ENCODE results near the gene ANKH. TPM values are rescaled to one million over a fixed set of nuclear protein-coding genes. Genes with fewer than 3 reads are reported as not detected.

ANKH gene
- polyA plus RNA-seq, 2 of the 4 experiments (the other 2 are of a cell fraction) = 11.7 to 17.3 TPM

DNA sequence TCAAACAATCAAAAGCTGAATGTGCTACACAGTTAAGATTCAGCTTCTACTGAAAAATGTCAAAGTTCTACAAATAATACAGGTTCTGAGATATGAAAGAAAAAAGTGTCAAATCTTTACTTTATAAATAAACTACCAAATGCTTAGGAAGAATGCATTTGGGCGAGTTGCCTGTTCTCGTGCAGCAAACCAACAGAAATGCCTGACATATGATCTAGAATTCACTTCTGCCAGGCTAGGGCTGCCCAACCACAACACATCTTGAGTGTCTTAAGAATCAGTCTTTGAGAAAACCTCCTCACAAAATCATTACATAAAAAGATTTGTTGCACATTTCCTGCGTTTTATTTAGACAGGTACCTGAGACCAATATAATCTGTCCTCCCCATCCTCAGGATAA, 42.2 kb downstream of the ANKH start (continued):
- TF ChIP-seq, protein P1, sequence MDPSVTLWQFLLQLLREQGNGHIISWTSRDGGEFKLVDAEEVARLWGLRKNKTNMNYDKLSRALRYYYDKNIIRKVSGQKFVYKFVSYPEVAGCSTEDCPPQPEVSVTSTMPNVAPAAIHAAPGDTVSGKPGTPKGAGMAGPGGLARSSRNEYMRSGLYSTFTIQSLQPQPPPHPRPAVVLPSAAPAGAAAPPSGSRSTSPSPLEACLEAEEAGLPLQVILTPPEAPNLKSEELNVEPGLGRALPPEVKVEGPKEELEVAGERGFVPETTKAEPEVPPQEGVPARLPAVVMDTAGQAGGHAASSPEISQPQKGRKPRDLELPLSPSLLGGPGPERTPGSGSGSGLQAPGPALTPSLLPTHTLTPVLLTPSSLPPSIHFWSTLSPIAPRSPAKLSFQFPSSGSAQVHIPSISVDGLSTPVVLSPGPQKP (IDR thresholded peaks at IDR 0.05; ENCODE audit: low read depth, low read length) = no peak
- TF ChIP-seq, protein P2, sequence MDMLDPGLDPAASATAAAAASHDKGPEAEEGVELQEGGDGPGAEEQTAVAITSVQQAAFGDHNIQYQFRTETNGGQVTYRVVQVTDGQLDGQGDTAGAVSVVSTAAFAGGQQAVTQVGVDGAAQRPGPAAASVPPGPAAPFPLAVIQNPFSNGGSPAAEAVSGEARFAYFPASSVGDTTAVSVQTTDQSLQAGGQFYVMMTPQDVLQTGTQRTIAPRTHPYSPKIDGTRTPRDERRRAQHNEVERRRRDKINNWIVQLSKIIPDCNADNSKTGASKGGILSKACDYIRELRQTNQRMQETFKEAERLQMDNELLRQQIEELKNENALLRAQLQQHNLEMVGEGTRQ (IDR thresholded peaks at IDR 0.05) = no peak
- TF ChIP-seq, protein P3, sequence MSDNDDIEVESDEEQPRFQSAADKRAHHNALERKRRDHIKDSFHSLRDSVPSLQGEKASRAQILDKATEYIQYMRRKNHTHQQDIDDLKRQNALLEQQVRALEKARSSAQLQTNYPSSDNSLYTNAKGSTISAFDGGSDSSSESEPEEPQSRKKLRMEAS (IDR thresholded peaks at IDR 0.05) = no peak

DNA sequence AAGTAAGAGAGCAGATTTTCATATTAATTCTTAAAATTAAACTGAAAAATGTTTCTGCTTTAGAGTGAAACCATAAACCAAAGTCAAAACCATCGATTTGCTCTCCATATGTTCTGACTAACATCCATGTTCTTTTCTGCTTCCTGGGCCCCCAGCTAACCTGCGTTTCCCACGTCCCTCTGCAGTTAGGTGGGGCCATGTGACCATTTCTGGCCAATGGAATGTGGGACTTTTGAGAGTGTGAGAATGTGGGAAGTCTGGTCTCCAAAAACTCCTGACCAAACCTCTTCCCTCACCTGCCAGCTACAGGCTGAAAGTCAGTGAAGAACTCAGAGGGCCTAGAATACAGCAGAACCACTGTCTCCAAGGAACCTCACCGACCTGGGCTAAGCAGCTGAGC, 44.9 kb downstream of the ANKH start:
- POLR2A ChIA-PET = no interaction called here
- DNase-seq (ENCODE audit: low read depth in 1 of 2, low spot score in 1 of 2) (no peak), ATAC-seq (no peak), FAIRE-seq (no peak)
- H3K4me3 ChIP-seq = no peak overlapping the region
- H3K27ac ChIP-seq = no peak overlapping the region
- no peak for TF ChIP-seq NR3C1 (IDR thresholded peaks at IDR 0.05)
- TF ChIP-seq TFCP2L1 (CRISPR knock-in tag; IDR thresholded peaks at IDR 0.05) = no peak
- TF ChIP-seq PHF8 (IDR thresholded peaks at IDR 0.05; ENCODE audit: borderline replicate concordance, low read depth) = no peak
- TF ChIP-seq MYC (IDR thresholded peaks at IDR 0.05; ENCODE audit: borderline replicate concordance, low read length) = no peak
- TF ChIP-seq, protein P2 (IDR thresholded peaks at IDR 0.05) = no peak
- no peak for TF ChIP-seq FOXS1 (CRISPR knock-in tag; IDR thresholded peaks at IDR 0.05)
- no peak for TF ChIP-seq SREBF2 (IDR thresholded peaks at IDR 0.05)
- CTCF ChIA-PET = interaction anchor here (1.2 kb wide), 1 partner anchor 12 kb away, joined by 4 read pairs; no protein-coding TSS in a partner anchor
- WGBS (ENCODE audit: missing lambda C conversion rate) = 86% methylated on average over 4 of the region's 4 CpGs
- H3K4me2 ChIP-seq = no peak overlapping the region
- no peaks in the 10 kb centered on the region for H3K4me1 ChIP-seq
- H3K9me3 ChIP-seq = no peaks in the 10 kb centered on the region

DNA sequence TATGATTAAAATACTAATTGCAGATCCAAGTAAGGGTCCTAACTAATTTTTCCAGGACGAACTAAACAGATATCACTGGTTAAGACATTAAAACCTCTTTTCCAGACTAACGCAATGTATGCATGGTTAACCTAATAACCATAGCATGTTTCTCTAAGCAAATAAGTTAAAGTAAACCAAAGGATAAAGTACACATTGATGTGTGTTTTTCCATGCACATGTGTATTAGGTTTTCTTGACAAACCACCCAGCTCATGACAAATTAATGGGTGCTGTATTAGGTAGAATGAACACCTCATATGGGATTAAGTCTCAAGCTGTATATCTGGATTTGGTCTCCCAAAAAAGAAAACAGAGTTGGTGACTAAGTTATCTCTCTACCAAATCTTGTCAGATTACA, 45.6 kb downstream of the ANKH start:
- 88% methylated on average over 2 of the region's 2 CpGs for WGBS (ENCODE audit: missing lambda C conversion rate)
- no peaks in the 10 kb centered on the region for H3K4me1 ChIP-seq
- DNase-seq (ENCODE audit: low read depth in 1 of 2, low spot score in 1 of 2) (no peak), ATAC-seq (no peak), FAIRE-seq (no peak)
- CTCF ChIA-PET = interaction anchor here (1.2 kb wide), 1 partner anchor 13 kb away, joined by 4 read pairs; no protein-coding TSS in a partner anchor
- no peak overlapping the region for H3K4me2 ChIP-seq
- H3K27ac ChIP-seq = no peak overlapping the region
- TF ChIP-seq MAZ (IDR thresholded peaks at IDR 0.05; ENCODE audit: borderline replicate concordance, low read depth, low read length) (no peak), FOXS1 (CRISPR knock-in tag; IDR thresholded peaks at IDR 0.05) (no peak), HOXB13 (CRISPR knock-in tag; IDR thresholded peaks at IDR 0.05; ENCODE audit: low read depth) (no peak), EHMT2 (IDR thresholded peaks at IDR 0.05; ENCODE audit: low read depth) (no peak), RCOR1 (IDR thresholded peaks at IDR 0.05; ENCODE audit: low read depth, low read length) (no peak), NR3C1 (IDR thresholded peaks at IDR 0.05) (no peak), RFX5 (IDR thresholded peaks at IDR 0.05) (no peak), FOSL2 (IDR thresholded peaks at IDR 0.05) (no peak), FOSL2 (CRISPR knock-in tag; IDR thresholded peaks at IDR 0.05) (no peak), ESRRA (IDR thresholded peaks at IDR 0.05; ENCODE audit: borderline replicate concordance, low read length) (no peak), CHD4 (IDR thresholded peaks at IDR 0.05; ENCODE audit: borderline replicate concordance) (no peak), POLR2A (IDR thresholded peaks at IDR 0.05; ENCODE audit: low read length) (no peak), HEYL (CRISPR knock-in tag; IDR thresholded peaks at IDR 0.05) (no peak), PHF8 (IDR thresholded peaks at IDR 0.05; ENCODE audit: borderline replicate concordance, low read depth) (no peak), EHF (CRISPR knock-in tag; IDR thresholded peaks at IDR 0.05) (no peak), KDM5A (IDR thresholded peaks at IDR 0.05) (no peak)
- TF ChIP-seq, protein P4, sequence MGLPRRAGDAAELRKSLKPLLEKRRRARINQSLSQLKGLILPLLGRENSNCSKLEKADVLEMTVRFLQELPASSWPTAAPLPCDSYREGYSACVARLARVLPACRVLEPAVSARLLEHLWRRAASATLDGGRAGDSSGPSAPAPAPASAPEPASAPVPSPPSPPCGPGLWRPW (IDR thresholded peaks at IDR 0.05) = no peak
- TF ChIP-seq, protein P5, sequence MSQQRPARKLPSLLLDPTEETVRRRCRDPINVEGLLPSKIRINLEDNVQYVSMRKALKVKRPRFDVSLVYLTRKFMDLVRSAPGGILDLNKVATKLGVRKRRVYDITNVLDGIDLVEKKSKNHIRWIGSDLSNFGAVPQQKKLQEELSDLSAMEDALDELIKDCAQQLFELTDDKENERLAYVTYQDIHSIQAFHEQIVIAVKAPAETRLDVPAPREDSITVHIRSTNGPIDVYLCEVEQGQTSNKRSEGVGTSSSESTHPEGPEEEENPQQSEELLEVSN (IDR thresholded peaks at IDR 0.05; ENCODE audit: borderline replicate concordance, low read depth) = no peak
- TF ChIP-seq, protein P6, sequence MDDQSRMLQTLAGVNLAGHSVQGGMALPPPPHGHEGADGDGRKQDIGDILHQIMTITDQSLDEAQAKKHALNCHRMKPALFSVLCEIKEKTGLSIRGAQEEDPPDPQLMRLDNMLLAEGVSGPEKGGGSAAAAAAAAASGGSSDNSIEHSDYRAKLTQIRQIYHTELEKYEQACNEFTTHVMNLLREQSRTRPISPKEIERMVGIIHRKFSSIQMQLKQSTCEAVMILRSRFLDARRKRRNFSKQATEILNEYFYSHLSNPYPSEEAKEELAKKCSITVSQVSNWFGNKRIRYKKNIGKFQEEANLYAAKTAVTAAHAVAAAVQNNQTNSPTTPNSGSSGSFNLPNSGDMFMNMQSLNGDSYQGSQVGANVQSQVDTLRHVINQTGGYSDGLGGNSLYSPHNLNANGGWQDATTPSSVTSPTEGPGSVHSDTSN (IDR thresholded peaks at IDR 0.05) = no peak
- POLR2A ChIA-PET = no interaction called here
- no peak overlapping the region for H3K4me3 ChIP-seq
- no peaks in the 10 kb centered on the region for H3K9me3 ChIP-seq
